Thyroid gland (tissue), 4 donors: ENCODE measurements around the gene ALDH5A1.

ENCODE experiments used
- CTCF ChIP-seq, 6 experiments: fragments of 200-600 bp in 3 of 6; fragments of 450-650 bp in 3 of 6; sonication (generic) in 3 of 6; IDR thresholded peaks; one replicate each; pipeline ENCODE4 v1.5.1; 2016 to 2019; ENCODE audit warnings: antibody characterized with exemption in 6 of 6, mild to moderate bottlenecking in 2 of 6, inconsistent platforms in 1 of 6, moderate library complexity in 1 of 6
- POLR2A ChIP-seq, 2 donors: fragments of 450-650 bp; IDR thresholded peaks; one replicate each; pipeline ENCODE4 v1.6.1; 2017; ENCODE audit warnings: antibody characterized with exemption in 2 of 2, mild to moderate bottlenecking in 2 of 2, moderate library complexity in 1 of 2

GRCh38 chr6:24464253-24465038 lies 30.3 kb upstream of the ALDH5A1 start:
- no peak for TF ChIP-seq CTCF (IDR thresholded peaks at IDR 0.05)
- no peak for TF ChIP-seq POLR2A (IDR thresholded peaks at IDR 0.05)
